ENCODE measurements around the gene CFAP74.

CFAP74 gene

GRCh38 chr1:2039251-2039650, 35.7 kb upstream of the CFAP74 start:
- DNase-seq, result no peak

- no peak for DNase-seq
These were observed 34.6 kb upstream of the CFAP74 start for GRCh38 chr1:2038229-2038628.

- no peak for DNase-seq
These were observed 33.9 kb upstream of the CFAP74 start for GRCh38 chr1:2037314-2037979.

- DNase-seq, result no peak
These were observed 32.7 kb upstream of the CFAP74 start for GRCh38 chr1:2036287-2036686.

- DNase-seq, result no peak
These were observed 29.6 kb upstream of the CFAP74 start for GRCh38 chr1:2033165-2033564.

- no peak for DNase-seq
These were observed 29.2 kb upstream of the CFAP74 start for GRCh38 chr1:2032737-2033136.

GRCh38 chr1:2031546-2032540, 28.3 kb upstream of the CFAP74 start:
- DNase-seq, result no peak

GRCh38 chr1:2030076-2030871, 26.7 kb upstream of the CFAP74 start:
- no peak for DNase-seq

GRCh38 chr1:2029561-2029960, 26.0 kb upstream of the CFAP74 start:
- no peak for DNase-seq

- DNase-seq, result no peak
These were observed 25.4 kb upstream of the CFAP74 start for GRCh38 chr1:2028870-2029560.

GRCh38 chr1:2027961-2028583, 24.5 kb upstream of the CFAP74 start:
- no peak for DNase-seq

GRCh38 chr1:2025491-2025981, 21.9 kb upstream of the CFAP74 start:
- DNase-seq, result no peak

GRCh38 chr1:2024887-2025286, 21.3 kb upstream of the CFAP74 start:
- no peak for DNase-seq

- DNase-seq, result no peak
These were observed 20.9 kb upstream of the CFAP74 start for GRCh38 chr1:2024451-2024850.

- no peak for DNase-seq
These were observed 19.6 kb upstream of the CFAP74 start for GRCh38 chr1:2023187-2023586.

GRCh38 chr1:2022063-2022770, 18.6 kb upstream of the CFAP74 start:
- DNase-seq, result no peak

- DNase-seq, result no peak
These were observed 18.0 kb upstream of the CFAP74 start for GRCh38 chr1:2021550-2021949.

GRCh38 chr1:2020310-2020655, 16.7 kb upstream of the CFAP74 start:
- DNase-seq, result no peak

GRCh38 chr1:2019571-2020309, 16.2 kb upstream of the CFAP74 start:
- DNase-seq, result no peak

GRCh38 chr1:2019172-2019543, 15.6 kb upstream of the CFAP74 start, which contains the start of gene GABRD:
Gene GABRD, plus strand, starts transcription at chr1:2019345. Its CDS starts 79 bp downstream, at chr1:2019424.
- no peak for DNase-seq

All from OCI-M1 (cell line).